ENCODE measurements around the gene RASSF4. TPM values are rescaled to one million over a fixed set of nuclear protein-coding genes. Genes with fewer than 3 reads are reported as not detected.
A peak's percentile ranks its signal among the peaks of the same experiment; 100 is the strongest.

The RASSF4 gene
- total and polyA plus RNA-seq, 4 donors: 32.5 to 87.9 (median 56.8) TPM

DNA sequence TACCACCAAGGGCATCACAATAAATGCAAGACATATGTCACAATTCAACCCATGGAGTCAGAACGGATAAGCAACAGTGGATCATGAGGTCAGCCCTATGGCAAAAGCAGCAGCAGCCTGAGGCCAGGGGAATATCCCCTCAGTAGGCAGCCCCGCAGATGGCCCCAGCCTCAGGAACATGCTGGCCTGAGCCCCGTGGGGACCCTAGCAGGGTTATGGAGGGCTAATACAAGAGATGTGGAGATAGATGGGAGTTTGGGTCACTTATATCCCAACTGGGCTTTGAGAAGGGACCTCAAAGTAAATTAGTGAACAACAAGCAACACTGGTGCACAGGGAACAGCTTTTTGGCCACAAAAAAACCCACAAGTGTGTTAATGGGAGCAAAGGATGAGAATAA is 39.4 kb upstream of the RASSF4 start:
- H3K4me3 ChIP-seq (ENCODE audit: low read depth, low read length): no peak overlapping the region
- WGBS (ENCODE audit: insufficient coverage): 90% methylated on average over 3 of the region's 3 CpGs
- H3K27ac ChIP-seq (ENCODE audit: low read depth, low read length): no peak overlapping the region
- H3K27me3 ChIP-seq (ENCODE audit: control insufficient read depth, insufficient read depth, low read length): no peaks in the 10 kb centered on the region
- no peak for DNase-seq (ENCODE audit: low read depth in 4 of 6, low spot score in 6 of 6)
- peaks cover 3% of the 10 kb centered on the region for H3K36me3 ChIP-seq (ENCODE audit: control insufficient read depth, insufficient read depth, low read length)
- no peaks in the 10 kb centered on the region for H3K9me3 ChIP-seq (ENCODE audit: control insufficient read depth, insufficient read depth, low read length)
- peaks cover 5% of the 10 kb centered on the region for H3K4me1 ChIP-seq (ENCODE audit: control insufficient read depth, insufficient read depth, low read length)

DNA sequence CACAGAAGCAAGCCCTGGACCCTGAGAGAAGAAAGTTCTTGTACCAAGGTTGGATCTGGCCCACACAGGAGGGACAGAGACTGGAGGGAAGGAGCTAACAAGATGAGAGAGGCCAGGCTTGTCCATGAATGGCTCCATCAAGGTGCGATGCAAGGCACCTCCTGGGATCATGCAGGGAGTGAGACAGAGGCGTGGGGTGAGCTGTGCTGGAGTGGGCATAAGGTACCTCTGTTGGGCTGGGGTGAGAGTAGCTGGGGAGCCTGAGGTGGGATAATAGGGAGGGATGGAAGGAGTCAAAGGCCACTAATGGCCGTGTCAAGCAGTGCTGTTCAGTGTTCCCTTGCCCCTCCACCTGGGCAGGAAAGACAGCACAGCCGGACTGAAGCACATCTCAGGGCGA is 38.5 kb upstream of the RASSF4 start:
- Histone ChIP-seq H3K36me3 (ENCODE audit: control insufficient read depth, insufficient read depth, low read length) (peaks cover 3% of the 10 kb centered on the region), H3K9me3 (ENCODE audit: control insufficient read depth, insufficient read depth, low read length) (no peaks in the 10 kb centered on the region), H3K4me3 (ENCODE audit: low read depth, low read length) (no peak overlapping the region), H3K27me3 (ENCODE audit: control insufficient read depth, insufficient read depth, low read length) (no peaks in the 10 kb centered on the region), H3K27ac (ENCODE audit: low read depth, low read length) (no peak overlapping the region), H3K4me1 (ENCODE audit: control insufficient read depth, insufficient read depth, low read length) (peaks cover 5% of the 10 kb centered on the region)
- WGBS (ENCODE audit: insufficient coverage): 89% methylated on average over 5 of the region's 5 CpGs
- DNase-seq (ENCODE audit: low read depth in 4 of 6, low spot score in 6 of 6): no peak

- Histone ChIP-seq H3K9me3 (ENCODE audit: control insufficient read depth, insufficient read depth, low read length) (no peaks in the 10 kb centered on the region), H3K36me3 (ENCODE audit: control insufficient read depth, insufficient read depth, low read length) (peaks cover 3% of the 10 kb centered on the region), H3K27me3 (ENCODE audit: control insufficient read depth, insufficient read depth, low read length) (no peaks in the 10 kb centered on the region), H3K27ac (ENCODE audit: low read depth, low read length) (no peak overlapping the region), H3K4me1 (ENCODE audit: control insufficient read depth, insufficient read depth, low read length) (peaks cover 5% of the 10 kb centered on the region), H3K4me3 (ENCODE audit: low read depth, low read length) (no peak overlapping the region)
- DNase-seq (ENCODE audit: low read depth in 4 of 6, low spot score in 6 of 6): no peak
- WGBS (ENCODE audit: insufficient coverage): 90% methylated on average over 2 of the region's 3 CpGs
Measured at GRCh38 chr10:44921506-44921905, 38.1 kb upstream of the RASSF4 start.

GRCh38 chr10:44922021-44922420 is 37.6 kb upstream of the RASSF4 start:
- H3K27me3 ChIP-seq (ENCODE audit: control insufficient read depth, insufficient read depth, low read length): no peaks in the 10 kb centered on the region
- no peak overlapping the region for H3K27ac ChIP-seq (ENCODE audit: low read depth, low read length)
- DNase-seq (ENCODE audit: low read depth in 4 of 6, low spot score in 6 of 6): no peak
- no peaks in the 10 kb centered on the region for H3K9me3 ChIP-seq (ENCODE audit: control insufficient read depth, insufficient read depth, low read length)
- H3K4me1 ChIP-seq (ENCODE audit: control insufficient read depth, insufficient read depth, low read length): peaks cover 5% of the 10 kb centered on the region
- H3K36me3 ChIP-seq (ENCODE audit: control insufficient read depth, insufficient read depth, low read length): peaks cover 3% of the 10 kb centered on the region
- H3K4me3 ChIP-seq (ENCODE audit: low read depth, low read length): no peak overlapping the region
- WGBS (ENCODE audit: insufficient coverage): 100% methylated on average over 5 of the region's 5 CpGs

DNA sequence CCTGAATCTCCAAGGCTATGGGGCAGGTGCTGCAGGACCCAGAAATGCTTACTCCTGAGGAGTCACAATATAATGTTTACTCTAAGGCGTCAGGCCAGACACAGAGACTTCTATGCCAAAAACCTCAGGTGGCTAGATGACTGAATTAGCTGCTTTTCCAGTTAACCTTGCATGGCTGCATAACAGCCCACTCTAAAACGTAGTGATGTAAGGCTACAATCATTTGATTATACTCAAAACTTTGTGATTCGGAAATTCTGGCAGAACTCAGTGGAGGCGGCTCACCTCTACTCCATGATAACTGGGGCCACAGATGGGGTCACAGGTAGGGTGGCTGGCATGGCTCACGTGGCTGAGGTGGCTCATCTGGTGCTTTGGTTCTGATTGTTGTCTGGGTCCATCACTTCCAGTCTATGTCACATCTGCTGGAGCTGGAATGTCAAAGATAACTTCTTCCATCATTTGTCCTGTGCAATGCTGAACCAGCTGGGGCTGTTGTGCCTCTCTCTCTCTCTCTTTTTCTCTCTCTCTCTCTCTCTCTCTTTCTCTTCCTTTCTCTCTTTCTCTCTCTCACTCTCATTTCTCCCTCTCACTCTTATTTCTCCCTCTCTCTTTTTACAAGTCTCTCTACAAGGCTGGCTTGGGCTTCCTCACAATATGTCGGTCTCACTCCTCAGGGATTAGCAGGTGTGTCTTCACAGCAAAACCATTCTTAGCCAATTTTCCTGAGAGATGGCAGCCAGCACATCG is 36.6 kb upstream of the RASSF4 start:
- WGBS (ENCODE audit: insufficient coverage): 90% methylated on average over 7 of the region's 7 CpGs
- H3K36me3 ChIP-seq (ENCODE audit: control insufficient read depth, insufficient read depth, low read length): peaks cover 3% of the 10 kb centered on the region
- no peaks in the 10 kb centered on the region for H3K27me3 ChIP-seq (ENCODE audit: control insufficient read depth, insufficient read depth, low read length)
- DNase-seq (ENCODE audit: low read depth in 4 of 6, low spot score in 6 of 6): no peak
- H3K9me3 ChIP-seq (ENCODE audit: control insufficient read depth, insufficient read depth, low read length): no peaks in the 10 kb centered on the region
- H3K4me3 ChIP-seq (ENCODE audit: low read depth, low read length): no peak overlapping the region
- H3K27ac ChIP-seq (ENCODE audit: low read depth, low read length): no peak overlapping the region
- peaks cover 5% of the 10 kb centered on the region for H3K4me1 ChIP-seq (ENCODE audit: control insufficient read depth, insufficient read depth, low read length)

DNA sequence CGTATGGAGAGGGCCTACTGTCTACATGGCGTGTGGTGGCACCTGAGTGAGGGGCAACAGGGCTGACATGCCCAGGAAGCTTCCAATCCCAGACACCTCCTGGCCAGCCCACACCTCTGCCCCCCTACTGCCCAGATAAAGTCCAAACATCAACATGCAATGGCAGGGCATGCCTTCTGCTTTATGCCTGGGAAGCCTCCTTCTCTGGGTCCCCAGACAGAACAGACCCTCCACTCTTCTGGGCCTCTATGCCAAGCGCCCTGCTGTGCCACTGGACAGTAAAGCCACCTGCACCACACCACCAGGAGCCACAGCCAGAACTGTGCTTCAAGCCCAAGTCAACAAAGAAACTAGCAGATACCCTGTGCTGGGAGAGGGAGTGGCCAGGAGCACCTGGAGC is 36.0 kb upstream of the RASSF4 start:
- no peak for DNase-seq (ENCODE audit: low read depth in 4 of 6, low spot score in 6 of 6)
- Histone ChIP-seq H3K36me3 (ENCODE audit: control insufficient read depth, insufficient read depth, low read length) (peaks cover 3% of the 10 kb centered on the region), H3K27ac (ENCODE audit: low read depth, low read length) (no peak overlapping the region), H3K27me3 (ENCODE audit: control insufficient read depth, insufficient read depth, low read length) (no peaks in the 10 kb centered on the region), H3K9me3 (ENCODE audit: control insufficient read depth, insufficient read depth, low read length) (no peaks in the 10 kb centered on the region), H3K4me1 (ENCODE audit: control insufficient read depth, insufficient read depth, low read length) (peaks cover 5% of the 10 kb centered on the region), H3K4me3 (ENCODE audit: low read depth, low read length) (no peak overlapping the region)
- 100% methylated on average over 3 of the region's 3 CpGs for whole genome bisulfite sequencing (ENCODE audit: insufficient coverage)

DNA sequence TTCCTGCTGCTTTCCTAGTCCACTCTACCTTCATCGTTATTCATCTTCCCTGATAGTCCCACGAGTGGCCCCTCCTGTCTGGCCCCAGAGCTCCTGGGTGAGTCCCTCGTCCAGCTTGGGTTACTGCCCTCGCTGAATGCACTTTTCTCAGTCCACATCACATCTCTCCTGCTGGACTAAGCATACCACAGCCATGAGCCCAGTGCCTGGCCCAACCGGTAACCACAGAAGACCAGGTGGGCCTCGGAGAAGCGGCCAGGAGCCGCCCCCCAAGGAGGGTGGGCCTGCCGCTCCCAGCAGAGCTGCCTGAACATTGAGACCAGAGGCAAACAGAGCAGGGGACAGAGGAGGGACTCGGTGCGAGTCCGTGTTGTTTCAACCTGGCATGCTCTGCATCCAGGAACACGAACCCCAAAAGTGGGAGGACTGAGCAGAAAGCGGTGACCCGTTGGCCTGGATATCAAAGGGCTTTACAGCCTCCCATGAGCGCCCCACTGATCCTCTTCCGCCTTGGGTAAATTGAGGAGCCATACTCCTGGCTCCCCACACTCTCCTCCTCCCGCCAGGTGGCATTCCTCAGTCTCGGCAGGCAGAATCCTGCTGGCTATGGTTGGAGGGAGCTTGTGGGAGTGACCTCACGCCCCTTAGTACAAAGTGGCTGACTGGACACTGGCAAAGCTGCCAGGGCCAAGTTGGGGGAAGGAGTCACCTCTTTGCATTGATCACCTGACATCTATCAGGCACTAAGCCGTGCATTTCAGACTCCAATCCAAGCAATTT is 35.2 kb upstream of the RASSF4 start:
- no peak overlapping the region for H3K27ac ChIP-seq (ENCODE audit: low read depth, low read length)
- no peak for DNase-seq (ENCODE audit: low read depth in 4 of 6, low spot score in 6 of 6)
- no peak overlapping the region for H3K4me3 ChIP-seq (ENCODE audit: low read depth, low read length)
- peaks cover 3% of the 10 kb centered on the region for H3K36me3 ChIP-seq (ENCODE audit: control insufficient read depth, insufficient read depth, low read length)
- no peaks in the 10 kb centered on the region for H3K9me3 ChIP-seq (ENCODE audit: control insufficient read depth, insufficient read depth, low read length)
- H3K4me1 ChIP-seq (ENCODE audit: control insufficient read depth, insufficient read depth, low read length): peaks cover 5% of the 10 kb centered on the region
- no peaks in the 10 kb centered on the region for H3K27me3 ChIP-seq (ENCODE audit: control insufficient read depth, insufficient read depth, low read length)
- WGBS (ENCODE audit: insufficient coverage): 93% methylated on average over 14 of the region's 21 CpGs

DNA sequence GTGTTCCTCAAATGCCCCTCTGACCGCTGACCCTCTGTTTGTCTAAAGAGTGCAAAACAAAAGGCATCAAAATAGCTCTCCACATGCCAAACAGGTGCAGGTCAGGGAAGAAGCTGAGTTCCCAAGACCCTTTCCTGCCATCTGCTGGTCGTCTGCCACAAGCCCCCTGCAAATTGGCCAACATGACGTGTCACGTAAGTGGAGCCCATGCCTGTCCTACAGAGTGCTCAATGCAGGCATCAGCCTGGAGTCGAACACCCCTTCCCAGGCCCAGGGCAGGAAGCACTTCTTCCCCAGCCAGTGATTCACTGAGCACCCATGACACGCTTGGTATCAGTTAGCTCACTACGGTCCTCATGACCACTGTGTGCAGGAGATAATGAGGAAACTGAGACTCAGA is 34.4 kb upstream of the RASSF4 start:
- DNase-seq (ENCODE audit: low read depth in 4 of 6, low spot score in 6 of 6): peak in 2 of 6 donors; percentile 61 to 80
- no peaks in the 10 kb centered on the region for H3K9me3 ChIP-seq (ENCODE audit: control insufficient read depth, insufficient read depth, low read length)
- WGBS (ENCODE audit: insufficient coverage): 27% methylated on average over 4 of the region's 7 CpGs
- peaks cover 5% of the 10 kb centered on the region for H3K4me1 ChIP-seq (ENCODE audit: control insufficient read depth, insufficient read depth, low read length)
- H3K27me3 ChIP-seq (ENCODE audit: control insufficient read depth, insufficient read depth, low read length): no peaks in the 10 kb centered on the region
- no peak overlapping the region for H3K27ac ChIP-seq (ENCODE audit: low read depth, low read length)
- H3K36me3 ChIP-seq (ENCODE audit: control insufficient read depth, insufficient read depth, low read length): peaks cover 3% of the 10 kb centered on the region
- H3K4me3 ChIP-seq (ENCODE audit: low read depth, low read length): no peak overlapping the region

- Histone ChIP-seq H3K9me3 (ENCODE audit: control insufficient read depth, insufficient read depth, low read length) (no peaks in the 10 kb centered on the region), H3K27ac (ENCODE audit: low read depth, low read length) (no peak overlapping the region), H3K27me3 (ENCODE audit: control insufficient read depth, insufficient read depth, low read length) (no peaks in the 10 kb centered on the region), H3K4me3 (ENCODE audit: low read depth, low read length) (no peak overlapping the region), H3K36me3 (ENCODE audit: control insufficient read depth, insufficient read depth, low read length) (peaks cover 3% of the 10 kb centered on the region), H3K4me1 (ENCODE audit: control insufficient read depth, insufficient read depth, low read length) (peaks cover 5% of the 10 kb centered on the region)
- WGBS (ENCODE audit: insufficient coverage): 92% methylated on average over 15 of the region's 16 CpGs
- no peak for DNase-seq (ENCODE audit: low read depth in 4 of 6, low spot score in 6 of 6)
Measured at GRCh38 chr10:44925811-44926750, 33.5 kb upstream of the RASSF4 start.
